B cell (primary cell): Measurements from ENCODE around the gene GREM1.

Source experiments
- EZH2 ChIP-seq: IDR thresholded peaks from 2 replicates; pipeline ENCODE4 v1.6.1; 2012; ENCODE audit warnings: borderline replicate concordance, low read depth, mild to moderate bottlenecking, moderate library complexity, low read length; ENCODE audit not compliant: insufficient read depth, poor library complexity, severe bottlenecking
- TF ChIP-seq, protein P1 (sequence below): fragments of 200-600 bp; IDR thresholded peaks from one replicate; pipeline ENCODE4 v1.8.0; 2022; ENCODE audit warnings: antibody characterized with exemption, mild to moderate bottlenecking

DNA sequence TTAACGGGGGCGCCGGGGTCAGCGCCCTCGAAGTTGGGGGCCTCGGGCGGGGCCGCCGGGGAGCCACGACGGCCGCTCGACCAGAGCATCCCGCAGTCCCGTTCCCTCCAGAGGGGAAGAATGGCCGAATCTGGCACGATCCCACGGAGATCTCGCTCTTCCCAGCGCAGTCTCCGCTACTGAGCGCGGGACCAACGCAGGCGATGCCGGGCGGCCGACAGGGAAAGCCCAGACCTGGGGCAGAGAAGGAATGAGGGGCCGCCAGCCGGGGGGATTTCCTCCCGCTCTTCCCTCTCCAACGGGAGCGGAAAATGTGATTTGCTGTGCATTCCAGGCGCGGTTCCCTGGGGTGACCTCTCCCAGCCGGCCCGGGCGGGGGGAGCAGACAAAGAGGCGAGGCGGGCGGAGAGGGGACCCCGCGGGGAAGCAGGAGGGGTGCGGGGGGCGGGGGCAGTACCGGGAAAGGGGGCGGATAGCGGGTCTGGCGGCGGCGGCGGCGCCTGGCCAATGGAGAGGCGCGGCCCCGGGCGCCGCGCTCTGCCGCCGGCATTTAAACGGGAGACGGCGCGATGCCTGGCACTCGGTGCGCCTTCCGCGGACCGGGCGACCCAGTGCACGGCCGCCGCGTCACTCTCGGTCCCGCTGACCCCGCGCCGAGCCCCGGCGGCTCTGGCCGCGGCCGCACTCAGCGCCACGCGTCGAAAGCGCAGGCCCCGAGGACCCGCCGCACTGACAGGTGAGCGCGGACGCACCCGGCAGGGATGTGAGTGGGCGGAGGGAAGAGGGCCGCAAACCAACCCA is at the start of gene GREM1:
- TF ChIP-seq, protein P1, sequence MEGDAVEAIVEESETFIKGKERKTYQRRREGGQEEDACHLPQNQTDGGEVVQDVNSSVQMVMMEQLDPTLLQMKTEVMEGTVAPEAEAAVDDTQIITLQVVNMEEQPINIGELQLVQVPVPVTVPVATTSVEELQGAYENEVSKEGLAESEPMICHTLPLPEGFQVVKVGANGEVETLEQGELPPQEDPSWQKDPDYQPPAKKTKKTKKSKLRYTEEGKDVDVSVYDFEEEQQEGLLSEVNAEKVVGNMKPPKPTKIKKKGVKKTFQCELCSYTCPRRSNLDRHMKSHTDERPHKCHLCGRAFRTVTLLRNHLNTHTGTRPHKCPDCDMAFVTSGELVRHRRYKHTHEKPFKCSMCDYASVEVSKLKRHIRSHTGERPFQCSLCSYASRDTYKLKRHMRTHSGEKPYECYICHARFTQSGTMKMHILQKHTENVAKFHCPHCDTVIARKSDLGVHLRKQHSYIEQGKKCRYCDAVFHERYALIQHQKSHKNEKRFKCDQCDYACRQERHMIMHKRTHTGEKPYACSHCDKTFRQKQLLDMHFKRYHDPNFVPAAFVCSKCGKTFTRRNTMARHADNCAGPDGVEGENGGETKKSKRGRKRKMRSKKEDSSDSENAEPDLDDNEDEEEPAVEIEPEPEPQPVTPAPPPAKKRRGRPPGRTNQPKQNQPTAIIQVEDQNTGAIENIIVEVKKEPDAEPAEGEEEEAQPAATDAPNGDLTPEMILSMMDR = no peak
- TF ChIP-seq EZH2 = no peak
